ENCODE data around the gene GPC5.

- TF ChIP-seq CTCF (IDR thresholded peaks at IDR 0.05) = no peak
- TF ChIP-seq POLR2A (IDR thresholded peaks at IDR 0.05) = no peak
Observed at GRCh38 chr13:92312823-92313222, 914.4 kb downstream of the GPC5 start.

All from uterus (tissue), 2 donors.